HUDEP-2 (cell line): ENCODE data around the gene USP12.
"Not testable (repeated sequence)": the region's sequence is repeated elsewhere in the genome, so short reads cannot be mapped to it uniquely, and the experiment has no call there.

Source experiments
- DNase-seq, 76 experiments: peaks; one replicate each; lab custom pipeline; 2025; ENCODE audit not compliant: unreplicated experiment in 76 of 76; lab: John Stamatoyannopoulos, UW

USP12 gene

DNA sequence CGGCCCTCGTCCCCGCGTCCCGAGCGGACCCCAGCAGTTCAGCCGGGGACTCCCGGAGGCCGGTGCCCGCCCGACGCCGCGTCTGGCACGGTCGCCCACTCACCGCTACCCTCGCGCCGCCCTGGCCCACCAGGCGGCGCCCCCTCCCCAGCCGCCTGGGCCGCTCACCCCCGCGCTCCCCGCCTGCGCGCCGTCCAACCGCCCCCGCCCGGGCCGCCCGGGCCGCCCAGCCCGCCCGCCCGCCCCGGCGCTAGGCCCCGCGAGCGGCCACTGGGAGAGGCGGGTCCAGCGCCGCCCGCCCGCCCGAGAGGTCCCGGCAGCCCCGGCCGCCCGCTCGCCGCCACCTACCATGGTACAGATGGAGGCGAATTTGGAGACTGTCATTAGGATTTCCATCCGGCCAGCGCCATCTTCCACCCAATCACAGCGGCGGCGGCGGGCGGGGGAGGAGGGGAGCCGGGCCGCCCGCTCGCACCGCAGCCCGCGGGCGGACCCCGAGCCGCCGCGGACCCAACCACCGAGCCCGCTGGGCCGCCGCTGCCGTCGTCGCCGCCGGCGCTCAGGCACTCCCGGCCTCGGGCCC lies at the start of gene USP12:
TSS of gene USP12 (minus strand) at position 568 of the 583 bp plus-strand sequence. CDS start at position 396, 172 bp downstream.
- DNase-seq = peak in 11 of 76 experiments; percentile 14 to 53 (median 36)

GRCh38 chr13:27219611-27220010 lies 48.0 kb upstream of the USP12 start:
- no peak for DNase-seq

GRCh38 chr13:27218861-27219260 lies 47.2 kb upstream of the USP12 start:
- not testable (repeated sequence) for DNase-seq

- DNase-seq = peak in 2 of 76 experiments; percentile 13 to 19
These were observed 46.2 kb upstream of the USP12 start for GRCh38 chr13:27217791-27218190.

GRCh38 chr13:27213386-27213785 lies 41.8 kb upstream of the USP12 start:
- not testable (repeated sequence) for DNase-seq

DNA sequence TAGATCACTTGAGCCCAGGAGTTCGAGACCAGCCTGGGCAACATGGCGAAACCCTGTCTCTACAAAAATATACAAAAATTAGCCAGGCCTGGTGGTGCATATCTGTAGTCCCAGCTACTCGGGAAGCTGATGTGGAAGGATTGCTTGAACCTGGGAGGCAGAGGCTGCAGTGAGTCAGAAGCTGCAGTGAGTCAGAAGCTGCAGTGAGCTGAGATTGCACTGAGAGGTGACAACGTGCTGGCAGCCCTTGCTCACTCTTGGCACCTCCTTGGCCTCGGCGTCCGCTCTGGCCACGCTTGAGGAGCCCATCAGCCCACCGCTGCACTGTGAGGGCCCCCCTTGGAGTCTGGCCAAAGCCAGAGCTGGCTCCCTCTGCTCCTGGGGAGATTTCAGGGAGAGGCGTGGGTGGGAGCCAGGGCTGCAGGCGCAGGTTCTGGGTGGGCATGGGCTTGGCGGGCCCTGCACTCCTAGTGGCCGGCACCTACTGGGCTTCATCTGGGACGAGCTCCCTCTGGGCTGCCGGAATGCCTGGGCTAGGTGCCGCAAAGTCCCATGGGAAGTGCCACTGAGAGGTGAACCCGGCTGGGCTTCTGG lies 40.3 kb upstream of the USP12 start:
- no peak for DNase-seq

GRCh38 chr13:27211271-27211670 lies 39.7 kb upstream of the USP12 start:
- no peak for DNase-seq

DNA sequence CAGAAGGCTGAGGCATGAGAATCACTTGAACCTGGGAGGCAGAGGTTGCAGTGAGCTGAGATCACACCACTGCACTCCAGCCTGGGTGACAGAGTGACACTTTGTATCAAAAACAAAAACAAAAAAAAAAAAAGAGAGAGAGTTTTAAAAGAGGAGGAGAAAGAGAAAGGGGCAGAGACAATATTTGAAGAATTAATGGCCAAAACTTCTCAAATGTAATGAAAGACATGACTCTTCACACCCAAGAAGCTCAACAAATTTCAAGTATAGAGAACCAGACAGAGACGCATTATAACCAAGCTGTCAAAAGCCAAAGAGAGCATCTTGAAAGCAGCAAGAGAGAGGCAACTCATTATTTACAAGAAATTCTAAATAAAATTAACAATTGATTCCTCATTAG lies 36.9 kb upstream of the USP12 start:
- DNase-seq = no peak

DNA sequence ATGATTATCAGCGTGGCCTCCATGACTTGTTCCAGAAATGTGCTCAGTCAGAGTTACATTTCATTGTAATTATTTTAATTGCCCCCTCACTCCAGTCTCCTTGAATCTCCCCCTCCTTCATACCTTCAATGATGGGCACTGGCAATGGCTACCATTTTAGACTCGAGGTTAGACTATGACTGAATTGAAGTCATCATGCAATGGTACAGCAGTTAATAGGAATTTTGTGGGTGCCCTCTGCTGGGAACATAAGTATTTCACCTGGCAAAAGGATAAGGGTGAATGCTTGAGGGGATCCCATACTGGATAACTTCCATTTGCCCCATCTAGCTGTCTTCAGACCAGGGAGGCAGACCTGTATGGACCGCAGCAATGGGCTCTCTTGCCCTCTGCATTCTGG lies 32.2 kb upstream of the USP12 start:
- peak in 9 of 76 experiments; percentile 2 to 31 (median 15) for DNase-seq

DNA sequence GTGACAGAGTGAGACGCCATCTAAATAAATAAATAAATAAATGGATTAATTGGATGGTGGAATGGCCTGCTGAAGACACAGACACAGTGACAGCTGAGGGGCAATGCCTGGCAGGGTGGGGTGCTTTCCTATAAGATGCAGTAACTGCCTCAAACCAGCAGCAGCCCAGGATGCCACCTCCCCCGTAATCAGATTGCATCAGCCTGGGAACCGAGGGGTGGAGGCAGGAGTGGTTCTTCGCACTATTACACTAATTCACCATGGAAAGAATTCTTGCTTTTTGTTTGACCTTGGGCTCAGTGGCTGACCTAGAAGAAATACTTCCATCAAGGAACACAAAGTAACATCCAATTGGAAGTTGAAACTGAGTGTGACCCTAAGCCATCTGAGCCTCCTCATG lies 31.6 kb upstream of the USP12 start:
- DNase-seq = peak in 8 of 76 experiments; percentile 2 to 21 (median 8)

- no peak for DNase-seq
These were observed 30.1 kb upstream of the USP12 start for GRCh38 chr13:27201661-27202060.

GRCh38 chr13:27200413-27201070 lies 28.9 kb upstream of the USP12 start:
- DNase-seq = no peak

GRCh38 chr13:27199696-27200095 lies 28.1 kb upstream of the USP12 start:
- no peak for DNase-seq

- DNase-seq = no peak
These were observed 27.6 kb upstream of the USP12 start for GRCh38 chr13:27199211-27199610.

GRCh38 chr13:27194895-27195764 lies 23.5 kb upstream of the USP12 start:
- DNase-seq = peak in 5 of 76 experiments; percentile 7 to 45 (median 25)

- DNase-seq = no peak
These were observed 22.6 kb upstream of the USP12 start for GRCh38 chr13:27194209-27194608.

DNA sequence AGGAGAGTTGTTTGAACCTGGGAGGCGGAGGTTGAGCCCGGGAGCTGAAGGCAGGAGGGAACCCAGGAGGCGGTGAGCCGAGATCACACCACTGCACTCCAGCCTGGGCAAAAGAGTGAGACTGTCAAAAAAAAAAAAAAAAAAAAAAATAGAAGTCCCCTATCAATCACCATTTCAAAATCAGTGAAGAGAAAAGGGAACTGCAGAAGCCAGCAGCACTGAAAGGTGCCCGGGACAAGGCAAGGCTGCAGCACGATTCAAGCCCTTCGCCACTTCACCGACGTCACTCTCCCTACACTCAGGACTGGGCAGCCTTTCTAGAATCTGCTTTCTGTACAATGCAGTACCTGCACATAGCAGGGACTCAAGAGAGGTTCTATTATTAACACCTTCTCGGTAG lies 21.9 kb upstream of the USP12 start:
- no peak for DNase-seq

GRCh38 chr13:27192973-27193372 lies 21.4 kb upstream of the USP12 start:
- DNase-seq = no peak

DNA sequence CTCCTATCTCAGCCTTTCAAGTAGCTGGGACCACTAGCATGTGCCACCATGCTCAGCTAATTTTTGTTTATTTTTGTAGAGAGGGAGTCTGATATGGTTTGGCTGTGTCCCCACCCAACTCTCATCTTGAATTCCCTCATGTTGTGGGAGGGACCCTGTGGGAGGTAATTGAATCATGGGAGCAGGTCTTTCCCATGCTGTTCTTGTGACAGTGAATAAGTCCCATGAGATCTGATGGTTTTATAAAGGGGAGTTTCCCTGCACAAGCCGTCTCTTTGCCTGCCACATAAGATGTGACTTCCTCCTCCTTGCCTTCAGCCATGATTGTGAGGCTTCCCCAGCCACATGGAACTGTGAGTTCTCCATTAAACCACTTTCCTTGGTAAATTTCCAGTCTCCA lies 20.8 kb upstream of the USP12 start:
- peak in 1 of 76 experiments; percentile 2 for DNase-seq

DNA sequence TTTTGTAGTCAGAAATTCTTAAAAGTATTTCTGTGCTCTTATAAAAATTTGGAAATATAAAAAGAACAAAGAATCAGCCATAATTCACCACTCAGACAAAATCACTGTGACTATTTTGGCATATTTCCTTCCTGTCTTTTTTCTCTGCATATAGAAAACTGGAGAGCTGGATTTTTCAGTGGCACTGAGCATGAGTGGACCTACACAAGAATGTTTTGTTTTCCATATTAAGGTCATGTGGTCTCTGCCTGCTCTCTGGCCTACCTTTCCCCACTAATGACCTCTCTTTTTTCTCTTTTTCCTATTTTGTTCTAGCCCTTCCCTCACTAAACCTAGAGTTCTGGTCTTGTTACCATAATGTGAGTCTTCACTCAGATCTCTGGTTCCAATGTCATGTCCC lies 17.6 kb upstream of the USP12 start:
- no peak for DNase-seq

GRCh38 chr13:27188239-27188638 lies 16.6 kb upstream of the USP12 start:
- no peak for DNase-seq
